Naive thymus-derived CD8-positive, alpha-beta T cell (primary cell): ENCODE data around the gene ELFN1. TPM values are rescaled to one million over a fixed set of nuclear protein-coding genes. Genes with fewer than 3 reads are reported as not detected.

Experiments used
- ATAC-seq, 2 donors: fragments of 150-1000 bp; cut with Tn5 transposase in 1 of 2; sonication (Bioruptor Pico), chemical (Tn5 transposase) in 1 of 2; 1 replicate in 1 of 2; 2 replicates in 1 of 2; pipeline ENCODE4 v1.10.0; 2021; ENCODE audit warnings: mild to moderate bottlenecking in 2 of 2, moderate library complexity in 2 of 2
- POLR2A ChIA-PET: fragments of 350-600 bp; sonication (Branson Sonifier 250); formaldehyde crosslinking; loops from one replicate; lab custom pipeline; 2021; ENCODE audit warnings: antibody characterized with exemption; lab: Charles Lee
- DNase-seq, 10 donors: peaks; one replicate each; pipeline versions ENCODE4 v3.0.0 to v3.0.0-alpha.2; 2020 to 2022
- H3K27ac Mint-ChIP-seq, 10 donors: one replicate each; pipeline ENCODE4 v1.8.0; 2020 to 2022; ENCODE audit warnings: mild to moderate bottlenecking in 10 of 10, mixed read lengths in 10 of 10, moderate library complexity in 4 of 10, inconsistent platforms in 1 of 10
- H3K27me3 Mint-ChIP-seq, 5 donors: one replicate each; pipeline ENCODE4 v1.8.0; 2021 to 2022; ENCODE audit warnings: mixed read lengths in 5 of 5
- H3K36me3 Mint-ChIP-seq, 3 donors: one replicate each; pipeline ENCODE4 v1.8.0; 2020 to 2022; ENCODE audit warnings: mixed read lengths in 3 of 3, mild to moderate bottlenecking in 2 of 3, inconsistent platforms in 1 of 3
- H3K4me1 Mint-ChIP-seq, 4 donors: one replicate each; pipeline ENCODE4 v1.8.0; 2021 to 2022; ENCODE audit warnings: mixed read lengths in 4 of 4
- H3K4me3 Mint-ChIP-seq, 10 donors: one replicate each; pipeline ENCODE4 v1.8.0; 2020 to 2022; ENCODE audit warnings: mild to moderate bottlenecking in 10 of 10, mixed read lengths in 10 of 10, moderate library complexity in 6 of 10, inconsistent platforms in 1 of 10
- H3K9me3 Mint-ChIP-seq, 9 donors: one replicate each; pipeline ENCODE4 v1.8.0; 2020 to 2022; ENCODE audit warnings: mixed read lengths in 9 of 9, mild to moderate bottlenecking in 3 of 9, inconsistent platforms in 1 of 9, moderate library complexity in 1 of 9
- polyA plus RNA-seq, 3 donors: library from polyadenylated mRNA; unstranded; fragments of 300-500 nt; fragmentation: Illumina TruSeq; gene quantifications; one replicate each; pipeline ENCODE4 v1.2.3, GENCODE V29; 2021
- total RNA-seq, 8 experiments: library from RNA in 2 of 8; stranded (reverse) in 2 of 8; gene quantifications; one replicate each; pipeline ENCODE4 v1.2.3 and lab custom pipeline; 2021 to 2026

Gene ELFN1
- total and polyA plus RNA-seq, 5 experiments from 2014 or later, result not detected

DNA sequence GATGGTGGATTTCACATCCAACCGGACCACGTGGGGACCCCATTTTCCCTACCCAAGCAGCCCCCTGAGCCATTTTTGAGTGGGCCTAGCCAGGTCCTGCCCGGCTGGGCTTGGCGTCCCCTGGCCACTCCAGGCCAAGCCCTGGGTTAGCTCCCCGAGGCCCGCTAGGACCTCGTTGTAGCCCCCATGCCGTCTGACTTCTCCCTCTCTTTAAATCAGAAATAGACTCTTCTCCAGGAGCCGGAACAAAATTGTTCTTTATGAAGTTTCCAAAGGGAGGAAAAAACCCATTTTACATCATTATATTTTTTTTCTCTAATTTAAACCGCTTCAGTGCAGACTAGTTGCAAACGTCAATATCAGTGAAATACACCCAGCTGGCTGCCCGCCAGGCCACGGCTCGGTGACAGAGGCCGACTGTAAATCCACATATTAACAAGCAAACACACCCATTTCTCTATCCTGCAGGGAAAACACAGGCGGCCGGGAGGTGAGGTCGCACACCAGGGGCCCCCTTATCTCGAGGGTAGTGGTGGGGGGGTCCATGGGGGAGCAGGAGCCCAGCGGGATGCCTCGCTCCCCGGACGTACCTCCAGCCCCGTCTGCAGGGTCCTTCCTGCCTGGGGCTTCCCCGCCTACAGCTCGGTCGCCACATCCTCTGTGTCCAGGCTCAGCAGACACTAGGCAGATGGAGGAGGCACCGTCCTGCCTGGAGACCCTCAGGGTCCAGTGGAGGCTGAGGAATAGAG, 72.7 kb downstream of the ELFN1 start:
- Mint-ChIP-seq H3K4me1 (peaks cover 19 to 48% (median 34%) of the 10 kb centered on the region in 4 donors), H3K27me3 (peaks cover 2 to 15% (median 5%) of the 10 kb centered on the region in 5 donors), H3K9me3 (no peaks in the 10 kb centered on the region), H3K36me3 (no peaks in the 10 kb centered on the region), H3K27ac (peak overlapping the region in 7 of 10 donors; percentile 3 to 79 (median 63)), H3K4me3 (peak overlapping the region; percentile 54 to 84 (median 71))
- ATAC-seq, result peak; percentile 65 to 69
- peak in 8 of 10 donors; percentile 23 to 57 (median 38) for DNase-seq
- POLR2A ChIA-PET, result interaction anchor here (0.5 to 0.6 kb wide), 2 partner anchors 294 to 1199 kb away, joined by 4 read pairs; no protein-coding TSS in a partner anchor

DNA sequence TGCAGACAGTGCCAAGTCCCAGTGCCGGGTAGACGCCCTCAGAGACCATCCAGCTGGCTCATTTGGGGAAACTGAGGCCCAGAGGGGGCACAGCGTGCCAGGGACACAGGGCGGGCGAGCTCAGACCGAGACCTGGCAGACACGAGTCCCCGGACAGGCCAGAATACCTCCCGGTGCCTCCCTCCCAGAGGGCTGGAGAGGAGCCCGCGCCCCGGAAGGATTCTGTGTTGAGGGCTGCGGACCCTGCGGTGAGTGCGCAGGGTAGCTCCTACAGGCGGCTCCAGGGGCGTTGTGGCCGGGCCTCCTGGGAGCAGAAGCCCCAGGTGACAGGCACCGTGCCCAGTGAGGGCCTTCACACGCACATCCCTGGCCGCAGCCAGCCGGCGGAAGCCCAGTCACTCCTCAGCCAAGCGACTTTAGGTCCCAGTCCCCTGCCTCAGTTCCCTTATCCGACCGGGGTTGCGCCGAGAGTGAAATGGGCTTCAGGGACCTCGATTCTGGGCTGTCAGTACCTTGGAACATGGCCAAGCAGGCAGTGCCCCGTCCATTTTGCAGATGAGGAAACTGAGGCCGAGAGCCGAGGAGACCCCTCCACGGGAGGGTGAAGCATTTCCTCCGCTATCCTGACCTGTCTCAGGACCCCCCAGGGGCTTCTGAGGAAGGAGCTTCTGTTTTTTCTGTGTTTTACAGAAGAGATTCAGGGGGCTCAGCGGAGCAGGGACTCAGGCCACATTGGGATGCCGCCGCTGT, 73.6 kb downstream of the ELFN1 start:
- Mint-ChIP-seq H3K4me1 (peaks cover 15 to 49% (median 35%) of the 10 kb centered on the region in 4 donors), H3K27me3 (peaks cover 2 to 9% (median 5%) of the 10 kb centered on the region in 5 donors), H3K36me3 (no peaks in the 10 kb centered on the region), H3K27ac (peak overlapping the region in 1 of 10 donors; percentile 29), H3K4me3 (peak overlapping the region in 1 of 10 donors; percentile 56), H3K9me3 (no peaks in the 10 kb centered on the region)
- ATAC-seq (no peak), DNase-seq (peak in 1 of 10 donors; percentile 42)
- POLR2A ChIA-PET, result interaction anchor here (0.6 kb wide), 1 partner anchor 293 kb away, joined by 4 read pairs; no protein-coding TSS in a partner anchor

GRCh38 chr7:1744296-1745017, 74.4 kb downstream of the ELFN1 start:
- H3K4me3 Mint-ChIP-seq, result peak overlapping the region in 1 of 10 donors; percentile 56
- H3K27ac Mint-ChIP-seq, result no peak overlapping the region

DNA sequence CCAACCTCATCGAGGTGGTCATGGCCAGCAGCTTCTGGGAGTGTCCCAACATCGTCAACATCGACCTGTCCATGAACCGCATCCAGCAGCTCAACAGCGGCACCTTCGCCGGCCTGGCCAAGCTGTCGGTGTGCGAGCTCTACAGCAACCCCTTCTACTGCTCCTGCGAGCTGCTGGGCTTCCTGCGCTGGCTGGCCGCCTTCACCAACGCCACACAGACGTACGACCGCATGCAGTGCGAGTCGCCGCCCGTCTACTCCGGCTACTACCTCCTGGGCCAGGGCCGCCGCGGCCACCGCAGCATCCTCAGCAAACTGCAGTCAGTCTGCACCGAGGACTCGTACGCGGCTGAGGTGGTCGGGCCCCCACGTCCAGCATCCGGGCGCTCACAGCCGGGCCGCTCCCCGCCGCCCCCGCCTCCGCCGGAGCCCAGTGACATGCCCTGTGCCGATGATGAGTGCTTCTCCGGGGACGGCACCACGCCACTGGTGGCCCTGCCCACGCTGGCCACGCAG, 75.0 kb downstream of the ELFN1 start:
- POLR2A ChIA-PET, result no interaction called here
- Mint-ChIP-seq H3K27ac (no peak overlapping the region), H3K4me1 (peaks cover 11 to 39% (median 26%) of the 10 kb centered on the region in 4 donors), H3K9me3 (no peaks in the 10 kb centered on the region), H3K4me3 (no peak overlapping the region), H3K27me3 (peaks cover 0 to 4% (median 0%) of the 10 kb centered on the region in 5 donors), H3K36me3 (no peaks in the 10 kb centered on the region)
- no peak for ATAC-seq
- DNase-seq, result peak in 1 of 10 donors; percentile 53

More at GRCh38 chr7:1744296-1745017, 74.4 kb downstream of the ELFN1 start:
- H3K4me1 Mint-ChIP-seq, result peaks cover 11 to 41% (median 28%) of the 10 kb centered on the region in 4 donors
- peaks cover 0 to 4% (median 1%) of the 10 kb centered on the region in 5 donors for H3K27me3 Mint-ChIP-seq
- peak in 1 of 10 donors; percentile 49 for DNase-seq
- POLR2A ChIA-PET, result no interaction called here
- no peak for ATAC-seq
- H3K9me3 Mint-ChIP-seq, result no peaks in the 10 kb centered on the region
- H3K36me3 Mint-ChIP-seq, result no peaks in the 10 kb centered on the region

DNA sequence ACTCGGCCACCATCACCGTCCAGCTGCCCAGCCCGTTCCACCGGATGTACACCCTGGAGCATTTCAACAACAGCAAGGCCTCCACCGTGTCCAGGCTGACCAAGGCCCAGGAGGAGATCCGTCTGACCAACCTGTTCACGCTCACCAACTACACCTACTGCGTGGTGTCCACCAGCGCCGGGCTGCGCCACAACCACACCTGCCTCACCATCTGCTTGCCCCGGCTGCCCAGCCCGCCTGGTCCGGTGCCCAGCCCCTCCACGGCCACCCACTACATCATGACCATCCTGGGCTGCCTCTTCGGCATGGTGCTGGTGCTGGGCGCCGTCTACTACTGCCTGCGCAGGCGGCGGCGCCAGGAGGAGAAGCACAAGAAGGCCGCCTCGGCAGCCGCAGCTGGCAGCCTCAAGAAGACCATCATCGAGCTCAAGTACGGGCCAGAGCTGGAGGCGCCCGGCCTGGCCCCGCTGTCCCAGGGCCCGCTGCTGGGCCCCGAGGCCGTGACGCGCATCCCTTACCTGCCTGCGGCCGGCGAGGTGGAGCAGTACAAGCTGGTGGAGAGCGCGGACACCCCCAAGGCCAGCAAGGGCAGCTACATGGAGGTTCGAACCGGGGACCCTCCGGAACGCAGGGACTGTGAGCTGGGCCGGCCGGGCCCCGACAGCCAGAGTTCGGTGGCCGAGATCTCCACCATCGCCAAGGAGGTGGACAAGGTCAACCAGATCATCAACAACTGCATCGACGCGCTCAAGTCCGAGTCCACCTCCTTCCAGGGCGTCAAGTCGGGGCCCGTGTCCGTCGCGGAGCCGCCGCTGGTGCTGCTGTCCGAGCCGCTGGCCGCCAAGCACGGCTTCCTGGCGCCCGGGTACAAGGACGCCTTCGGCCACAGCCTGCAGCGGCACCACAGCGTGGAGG, 75.8 kb downstream of the ELFN1 start:
- Mint-ChIP-seq H3K36me3 (no peaks in the 10 kb centered on the region), H3K27me3 (peaks cover 0 to 4% (median 0%) of the 10 kb centered on the region in 5 donors), H3K4me1 (peaks cover 11 to 39% (median 25%) of the 10 kb centered on the region in 4 donors), H3K4me3 (no peak overlapping the region), H3K9me3 (no peaks in the 10 kb centered on the region), H3K27ac (no peak overlapping the region)
- ATAC-seq, result no peak
- POLR2A ChIA-PET, result no interaction called here
- peak in 1 of 10 donors; percentile 60 for DNase-seq

- H3K36me3 Mint-ChIP-seq, result no peaks in the 10 kb centered on the region
- POLR2A ChIA-PET, result no interaction called here
- H3K4me1 Mint-ChIP-seq, result peaks cover 9 to 34% (median 22%) of the 10 kb centered on the region in 4 donors
Measured at GRCh38 chr7:1746491-1746975, 76.5 kb downstream of the ELFN1 start.

GRCh38 chr7:1747004-1747801, 77.1 kb downstream of the ELFN1 start:
- peak in 1 of 10 donors; percentile 40 for DNase-seq
- peak overlapping the region in 3 of 10 donors; percentile 15 to 69 (median 62) for H3K4me3 Mint-ChIP-seq
- H3K9me3 Mint-ChIP-seq, result no peaks in the 10 kb centered on the region
- peaks cover 0 to 3% (median 0%) of the 10 kb centered on the region in 5 donors for H3K27me3 Mint-ChIP-seq
- no peak for ATAC-seq
- H3K36me3 Mint-ChIP-seq, result no peaks in the 10 kb centered on the region
- H3K4me1 Mint-ChIP-seq, result peaks cover 9 to 29% (median 16%) of the 10 kb centered on the region in 4 donors
- POLR2A ChIA-PET, result no interaction called here
- H3K27ac Mint-ChIP-seq, result peak overlapping the region in 2 of 10 donors; percentile 5 to 83

More at GRCh38 chr7:1746491-1746975, 76.5 kb downstream of the ELFN1 start:
- peak in 1 of 10 donors; percentile 43 for DNase-seq
- Mint-ChIP-seq H3K27me3 (peaks cover 0 to 3% (median 0%) of the 10 kb centered on the region in 5 donors), H3K27ac (no peak overlapping the region), H3K9me3 (no peaks in the 10 kb centered on the region), H3K4me3 (no peak overlapping the region)
- no peak for ATAC-seq

DNA sequence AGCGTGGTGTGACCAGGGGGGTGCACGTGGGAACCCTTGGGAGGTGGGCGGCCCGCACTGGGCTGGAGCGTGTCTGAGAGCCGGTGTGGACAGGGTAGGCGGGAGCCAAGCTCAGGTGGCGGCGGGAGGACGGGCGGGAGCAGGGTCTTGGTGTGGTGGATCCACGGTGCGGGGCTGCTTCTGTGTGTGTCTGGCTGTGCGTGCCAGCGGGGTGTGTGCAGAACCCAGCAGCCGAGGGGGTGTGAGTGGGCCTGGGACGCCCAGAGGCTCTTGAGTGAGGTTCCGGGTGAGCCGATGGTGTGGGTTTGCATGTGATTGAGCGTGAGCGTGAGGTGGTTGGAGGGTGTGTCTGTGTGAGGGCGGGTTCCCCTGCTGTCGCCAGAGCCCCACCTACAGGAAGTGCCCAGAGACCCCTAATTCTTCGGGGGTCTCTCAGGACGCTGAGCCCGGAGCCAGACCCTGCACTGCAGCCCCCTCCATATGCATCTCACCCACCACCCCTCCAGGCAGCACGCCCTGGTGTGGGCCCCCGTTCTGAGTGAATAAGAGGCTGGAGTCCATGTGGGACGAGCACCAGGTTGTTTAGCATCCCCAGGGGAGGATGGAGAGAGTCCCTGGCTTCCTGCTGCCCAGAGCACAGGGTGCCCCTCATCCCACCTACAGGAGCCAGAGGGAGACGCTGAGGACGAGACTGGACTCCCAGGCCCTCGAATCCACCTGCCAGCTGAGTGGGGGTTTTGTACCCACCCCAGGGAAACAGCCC, 78.2 kb downstream of the ELFN1 start:
- H3K4me1 Mint-ChIP-seq, result peaks cover 9 to 26% (median 14%) of the 10 kb centered on the region in 4 donors
- DNase-seq, result peak in 4 of 10 donors; percentile 8 to 62 (median 25)
- ATAC-seq, result peak; percentile 67 to 88
- peak overlapping the region in 6 of 10 donors; percentile 18 to 83 (median 68) for H3K27ac Mint-ChIP-seq
- H3K36me3 Mint-ChIP-seq, result no peaks in the 10 kb centered on the region
- no peaks in the 10 kb centered on the region for H3K9me3 Mint-ChIP-seq
- POLR2A ChIA-PET, result no interaction called here
- H3K4me3 Mint-ChIP-seq, result peak overlapping the region in 8 of 10 donors; percentile 6 to 72 (median 52)
- peaks cover 0 to 3% (median 0%) of the 10 kb centered on the region in 5 donors for H3K27me3 Mint-ChIP-seq

DNA sequence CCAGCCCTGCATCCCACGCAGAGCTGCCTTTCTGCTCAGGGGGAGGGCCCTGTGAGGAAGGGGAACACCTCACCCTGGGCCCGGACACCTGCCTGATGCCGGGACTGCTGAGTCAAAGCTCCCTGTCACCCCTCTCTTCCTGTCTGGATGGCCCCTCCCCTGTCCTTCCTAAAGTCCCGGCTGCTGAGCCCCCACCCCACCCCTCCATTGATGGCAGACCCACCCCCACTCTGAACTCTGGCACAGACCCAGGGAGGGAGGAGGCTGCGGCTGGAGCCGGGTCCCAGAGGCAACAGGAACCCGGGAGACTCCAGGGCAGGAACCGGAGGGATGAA, 78.7 kb downstream of the ELFN1 start:
- Mint-ChIP-seq H3K9me3 (peaks cover 0 to 2% (median 0%) of the 10 kb centered on the region in 9 donors), H3K4me1 (peaks cover 10 to 28% (median 17%) of the 10 kb centered on the region in 4 donors), H3K27me3 (peaks cover 0 to 3% (median 0%) of the 10 kb centered on the region in 5 donors), H3K4me3 (no peak overlapping the region), H3K36me3 (no peaks in the 10 kb centered on the region), H3K27ac (no peak overlapping the region)
- POLR2A ChIA-PET, result no interaction called here
- ATAC-seq (no peak), DNase-seq (peak in 1 of 10 donors; percentile 35)

DNA sequence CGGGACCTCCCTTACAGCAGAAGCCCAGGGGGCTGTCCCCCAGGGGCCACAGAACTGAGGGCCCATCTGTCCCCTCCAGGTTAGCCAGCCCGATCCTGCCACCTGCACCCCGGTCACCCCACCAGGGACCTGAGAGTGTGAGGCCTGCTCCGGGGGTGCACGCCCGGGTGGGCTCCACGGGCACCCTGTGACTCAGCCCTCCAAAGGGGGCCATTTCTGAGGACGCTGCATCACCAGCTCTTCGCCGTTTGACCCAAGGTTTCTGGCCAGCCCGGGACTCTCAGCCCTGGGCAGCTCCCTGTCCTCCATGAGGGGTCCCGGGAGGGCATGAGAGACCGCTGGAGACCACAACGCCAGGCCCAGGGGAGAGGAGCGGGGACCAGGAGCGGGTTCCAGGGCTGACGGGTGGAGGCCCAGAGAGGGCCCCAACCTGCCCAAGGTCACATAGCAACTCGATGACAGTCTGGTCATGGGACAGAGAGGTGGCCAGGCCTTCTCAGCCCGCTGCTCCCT, 79.3 kb downstream of the ELFN1 start:
- POLR2A ChIA-PET, result no interaction called here
- peaks cover 0 to 2% (median 0%) of the 10 kb centered on the region in 9 donors for H3K9me3 Mint-ChIP-seq
- no peak for ATAC-seq

More for the DNA sequence above, 79.3 kb downstream of the ELFN1 start:
- no peak overlapping the region for H3K27ac Mint-ChIP-seq
- peak in 1 of 10 donors; percentile 45 for DNase-seq
- peaks cover 10 to 28% (median 18%) of the 10 kb centered on the region in 4 donors for H3K4me1 Mint-ChIP-seq
- H3K36me3 Mint-ChIP-seq, result no peaks in the 10 kb centered on the region
- H3K4me3 Mint-ChIP-seq, result no peak overlapping the region
- peaks cover 0 to 3% (median 0%) of the 10 kb centered on the region in 5 donors for H3K27me3 Mint-ChIP-seq
